Measurements from ENCODE around the gene TCEA3.
A peak's percentile ranks its signal among the peaks of the same experiment; 100 is the strongest.
"Not testable (repeated sequence)": the region's sequence is repeated elsewhere in the genome, so short reads cannot be mapped to it uniquely, and the experiment has no call there.

TCEA3 gene

GRCh38 chr1:23389837-23390321 is 34.7 kb downstream of the TCEA3 start:
- no peak for DNase-seq

GRCh38 chr1:23387494-23387893 is 37.1 kb downstream of the TCEA3 start:
- no peak for DNase-seq

GRCh38 chr1:23385119-23385621 is 39.4 kb downstream of the TCEA3 start:
- no peak for DNase-seq

GRCh38 chr1:23384312-23385058 is 40.1 kb downstream of the TCEA3 start:
- no peak for DNase-seq

GRCh38 chr1:23383577-23384311 is 40.8 kb downstream of the TCEA3 start:
- DNase-seq: no peak

GRCh38 chr1:23381233-23381885 is 43.2 kb downstream of the TCEA3 start:
- no peak for DNase-seq

- no peak for DNase-seq
These were observed 43.8 kb downstream of the TCEA3 start for GRCh38 chr1:23380719-23381118.

GRCh38 chr1:23380236-23380635 is 44.3 kb downstream of the TCEA3 start:
- DNase-seq: not testable (repeated sequence)

- DNase-seq: no peak
These were observed 47.4 kb downstream of the TCEA3 start for GRCh38 chr1:23376890-23377811.

- not testable (repeated sequence) for DNase-seq
These were observed 50.3 kb downstream of the TCEA3 start for GRCh38 chr1:23374079-23374735.

GRCh38 chr1:23371987-23372880 is 52.3 kb downstream of the TCEA3 start:
- no peak for DNase-seq

- DNase-seq: no peak
These were observed 53.6 kb downstream of the TCEA3 start for GRCh38 chr1:23370709-23371584.

GRCh38 chr1:23370330-23370708 is 54.2 kb downstream of the TCEA3 start:
- no peak for DNase-seq

GRCh38 chr1:23369335-23370013 is 55.1 kb downstream of the TCEA3 start, which contains the start of gene ZNF436:
Gene ZNF436, minus strand, starts transcription at chr1:23369836. Its CDS starts 1,831 bp downstream, at chr1:23368005.
- peak; percentile 25 for DNase-seq

GRCh38 chr1:23368562-23369334 is 55.8 kb downstream of the TCEA3 start:
- DNase-seq: peak; percentile 85

- peak; percentile 97 for DNase-seq
These were observed 56.6 kb downstream of the TCEA3 start for GRCh38 chr1:23367791-23368561.

- DNase-seq: no peak
These were observed 57.1 kb downstream of the TCEA3 start for GRCh38 chr1:23367451-23367790.

All from activated CD8-positive, alpha-beta memory T cell treated with anti-CD3 and anti-CD28 coated beads, Interleukin-2, amount 50 U/mL, for 4 hours (primary cell).